Measurements from ENCODE around the gene KCNJ12.
"Not testable (repeated sequence)": the region's sequence is repeated elsewhere in the genome, so short reads cannot be mapped to it uniquely, and the experiment has no call there.

The KCNJ12 gene

GRCh38 chr17:21349358-21350050 lies 26.7 kb upstream of the KCNJ12 start:
- not testable (repeated sequence) for H3K36me3 ChIP-seq (ENCODE audit: control insufficient read depth in 1 of 2, insufficient read depth in 2 of 2, low read length in 2 of 2); H3K27me3 ChIP-seq (ENCODE audit: control insufficient read depth in 1 of 2, insufficient read depth in 2 of 2, low read length in 2 of 2); H3K9me3 ChIP-seq (ENCODE audit: control insufficient read depth in 1 of 2, low read length in 2 of 2); H3K9ac ChIP-seq (ENCODE audit: low read depth in 1 of 2, low read length in 2 of 2); H3K4me3 ChIP-seq (ENCODE audit: low read depth in 1 of 2, low read length in 2 of 2); H3K27ac ChIP-seq (ENCODE audit: low read depth, low read length); H3K4me1 ChIP-seq (ENCODE audit: control insufficient read depth in 1 of 2, insufficient read depth in 2 of 2, low read length in 2 of 2)

GRCh38 chr17:21350495-21350894 lies 25.7 kb upstream of the KCNJ12 start:
- not testable (repeated sequence) for H3K9ac ChIP-seq (ENCODE audit: low read depth in 1 of 2, low read length in 2 of 2); H3K27ac ChIP-seq (ENCODE audit: low read depth, low read length); H3K4me1 ChIP-seq (ENCODE audit: control insufficient read depth in 1 of 2, insufficient read depth in 2 of 2, low read length in 2 of 2)

GRCh38 chr17:21351366-21352065 lies 24.6 kb upstream of the KCNJ12 start:
- Histone ChIP-seq H3K4me3 (ENCODE audit: low read depth in 1 of 2, low read length in 2 of 2) (no peak overlapping the region), H3K36me3 (ENCODE audit: control insufficient read depth in 1 of 2, insufficient read depth in 2 of 2, low read length in 2 of 2) (no peaks in the 10 kb centered on the region), H3K9ac (ENCODE audit: low read depth in 1 of 2, low read length in 2 of 2) (no peak overlapping the region), H3K27ac (ENCODE audit: low read depth, low read length) (no peak overlapping the region), H3K4me1 (ENCODE audit: control insufficient read depth in 1 of 2, insufficient read depth in 2 of 2, low read length in 2 of 2) (peaks cover 0 to 4% of the 10 kb centered on the region in 2 donors), H3K9me3 (ENCODE audit: control insufficient read depth in 1 of 2, low read length in 2 of 2) (no peaks in the 10 kb centered on the region), H3K27me3 (ENCODE audit: control insufficient read depth in 1 of 2, insufficient read depth in 2 of 2, low read length in 2 of 2) (no peaks in the 10 kb centered on the region)

More at GRCh38 chr17:21350495-21350894, 25.7 kb upstream of the KCNJ12 start:
- not testable (repeated sequence) for H3K9me3 ChIP-seq (ENCODE audit: control insufficient read depth in 1 of 2, low read length in 2 of 2); H3K4me3 ChIP-seq (ENCODE audit: low read depth in 1 of 2, low read length in 2 of 2); H3K36me3 ChIP-seq (ENCODE audit: control insufficient read depth in 1 of 2, insufficient read depth in 2 of 2, low read length in 2 of 2); H3K27me3 ChIP-seq (ENCODE audit: control insufficient read depth in 1 of 2, insufficient read depth in 2 of 2, low read length in 2 of 2)

- H3K4me1 ChIP-seq (ENCODE audit: control insufficient read depth in 1 of 2, insufficient read depth in 2 of 2, low read length in 2 of 2), result no peaks in the 10 kb centered on the region
Measured at GRCh38 chr17:21352221-21352980, 23.8 kb upstream of the KCNJ12 start.

GRCh38 chr17:21352981-21353265 lies 23.2 kb upstream of the KCNJ12 start:
- Histone ChIP-seq H3K9me3 (ENCODE audit: control insufficient read depth in 1 of 2, low read length in 2 of 2) (no peaks in the 10 kb centered on the region), H3K9ac (ENCODE audit: low read depth in 1 of 2, low read length in 2 of 2) (no peak overlapping the region), H3K36me3 (ENCODE audit: control insufficient read depth in 1 of 2, insufficient read depth in 2 of 2, low read length in 2 of 2) (no peaks in the 10 kb centered on the region), H3K27ac (ENCODE audit: low read depth, low read length) (no peak overlapping the region), H3K4me3 (ENCODE audit: low read depth in 1 of 2, low read length in 2 of 2) (no peak overlapping the region), H3K27me3 (ENCODE audit: control insufficient read depth in 1 of 2, insufficient read depth in 2 of 2, low read length in 2 of 2) (no peaks in the 10 kb centered on the region), H3K4me1 (ENCODE audit: control insufficient read depth in 1 of 2, insufficient read depth in 2 of 2, low read length in 2 of 2) (no peaks in the 10 kb centered on the region)

More at GRCh38 chr17:21352221-21352980, 23.8 kb upstream of the KCNJ12 start:
- H3K9ac ChIP-seq (ENCODE audit: low read depth in 1 of 2, low read length in 2 of 2), result no peak overlapping the region
- no peak overlapping the region for H3K27ac ChIP-seq (ENCODE audit: low read depth, low read length)
- no peaks in the 10 kb centered on the region for H3K36me3 ChIP-seq (ENCODE audit: control insufficient read depth in 1 of 2, insufficient read depth in 2 of 2, low read length in 2 of 2)
- H3K9me3 ChIP-seq (ENCODE audit: control insufficient read depth in 1 of 2, low read length in 2 of 2), result no peaks in the 10 kb centered on the region
- no peaks in the 10 kb centered on the region for H3K27me3 ChIP-seq (ENCODE audit: control insufficient read depth in 1 of 2, insufficient read depth in 2 of 2, low read length in 2 of 2)
- H3K4me3 ChIP-seq (ENCODE audit: low read depth in 1 of 2, low read length in 2 of 2), result no peak overlapping the region

GRCh38 chr17:21353326-21354010 lies 22.7 kb upstream of the KCNJ12 start:
- H3K9me3 ChIP-seq (ENCODE audit: control insufficient read depth in 1 of 2, low read length in 2 of 2), result no peaks in the 10 kb centered on the region
- no peak overlapping the region for H3K9ac ChIP-seq (ENCODE audit: low read depth in 1 of 2, low read length in 2 of 2)
- no peaks in the 10 kb centered on the region for H3K4me1 ChIP-seq (ENCODE audit: control insufficient read depth in 1 of 2, insufficient read depth in 2 of 2, low read length in 2 of 2)
- H3K4me3 ChIP-seq (ENCODE audit: low read depth in 1 of 2, low read length in 2 of 2), result no peak overlapping the region
- no peak overlapping the region for H3K27ac ChIP-seq (ENCODE audit: low read depth, low read length)
- no peaks in the 10 kb centered on the region for H3K36me3 ChIP-seq (ENCODE audit: control insufficient read depth in 1 of 2, insufficient read depth in 2 of 2, low read length in 2 of 2)
- no peaks in the 10 kb centered on the region for H3K27me3 ChIP-seq (ENCODE audit: control insufficient read depth in 1 of 2, insufficient read depth in 2 of 2, low read length in 2 of 2)

- no peaks in the 10 kb centered on the region for H3K36me3 ChIP-seq (ENCODE audit: control insufficient read depth in 1 of 2, insufficient read depth in 2 of 2, low read length in 2 of 2)
- H3K4me1 ChIP-seq (ENCODE audit: control insufficient read depth in 1 of 2, insufficient read depth in 2 of 2, low read length in 2 of 2), result peaks cover 7 to 8% of the 10 kb centered on the region in 2 donors
- H3K4me3 ChIP-seq (ENCODE audit: low read depth in 1 of 2, low read length in 2 of 2), result no peak overlapping the region
- no peaks in the 10 kb centered on the region for H3K27me3 ChIP-seq (ENCODE audit: control insufficient read depth in 1 of 2, insufficient read depth in 2 of 2, low read length in 2 of 2)
- H3K27ac ChIP-seq (ENCODE audit: low read depth, low read length), result no peak overlapping the region
- H3K9ac ChIP-seq (ENCODE audit: low read depth in 1 of 2, low read length in 2 of 2), result no peak overlapping the region
- no peaks in the 10 kb centered on the region for H3K9me3 ChIP-seq (ENCODE audit: control insufficient read depth in 1 of 2, low read length in 2 of 2)
Measured at GRCh38 chr17:21354796-21355385, 21.3 kb upstream of the KCNJ12 start.

- Histone ChIP-seq H3K4me3 (ENCODE audit: low read depth in 1 of 2, low read length in 2 of 2) (no peak overlapping the region), H3K9ac (ENCODE audit: low read depth in 1 of 2, low read length in 2 of 2) (no peak overlapping the region), H3K36me3 (ENCODE audit: control insufficient read depth in 1 of 2, insufficient read depth in 2 of 2, low read length in 2 of 2) (no peaks in the 10 kb centered on the region), H3K9me3 (ENCODE audit: control insufficient read depth in 1 of 2, low read length in 2 of 2) (no peaks in the 10 kb centered on the region), H3K27me3 (ENCODE audit: control insufficient read depth in 1 of 2, insufficient read depth in 2 of 2, low read length in 2 of 2) (no peaks in the 10 kb centered on the region), H3K4me1 (ENCODE audit: control insufficient read depth in 1 of 2, insufficient read depth in 2 of 2, low read length in 2 of 2) (peaks cover 7 to 8% of the 10 kb centered on the region in 2 donors), H3K27ac (ENCODE audit: low read depth, low read length) (no peak overlapping the region)
Measured at GRCh38 chr17:21355586-21355985, 20.6 kb upstream of the KCNJ12 start.

- peaks cover 7 to 8% of the 10 kb centered on the region in 2 donors for H3K4me1 ChIP-seq (ENCODE audit: control insufficient read depth in 1 of 2, insufficient read depth in 2 of 2, low read length in 2 of 2)
- no peaks in the 10 kb centered on the region for H3K36me3 ChIP-seq (ENCODE audit: control insufficient read depth in 1 of 2, insufficient read depth in 2 of 2, low read length in 2 of 2)
- no peaks in the 10 kb centered on the region for H3K9me3 ChIP-seq (ENCODE audit: control insufficient read depth in 1 of 2, low read length in 2 of 2)
- H3K4me3 ChIP-seq (ENCODE audit: low read depth in 1 of 2, low read length in 2 of 2), result no peak overlapping the region
- H3K9ac ChIP-seq (ENCODE audit: low read depth in 1 of 2, low read length in 2 of 2), result no peak overlapping the region
- no peaks in the 10 kb centered on the region for H3K27me3 ChIP-seq (ENCODE audit: control insufficient read depth in 1 of 2, insufficient read depth in 2 of 2, low read length in 2 of 2)
- H3K27ac ChIP-seq (ENCODE audit: low read depth, low read length), result no peak overlapping the region
Measured at GRCh38 chr17:21356537-21357127, 19.5 kb upstream of the KCNJ12 start.

All from duodenal mucosa (tissue), 2 donors.